ENCODE results near the gene TFPT. TPM values are rescaled to one million over a fixed set of nuclear protein-coding genes. Genes with fewer than 3 reads are reported as not detected.

TFPT gene
- total RNA-seq, 4 donors from 2014 or later: 9.8 to 25.8 (median 14.0) TPM

- Histone ChIP-seq H3K27me3 (no peaks in the 10 kb centered on the region), H3K4me3 (no peak overlapping the region), H3K36me3 (peaks cover 0 to 8% (median 4%) of the 10 kb centered on the region in 4 donors), H3K9me3 (no peaks in the 10 kb centered on the region), H3K4me1 (peaks cover 11 to 22% (median 19%) of the 10 kb centered on the region in 4 donors), H3K27ac (no peak overlapping the region)
- intact Hi-C loops (cut with DNase I; ENCODE audit: low total_unique reads): no loop called here
- 68 to 83% methylated on average over 1 to 2 of the region's 2 CpGs for WGBS, 2 donors (ENCODE audit: low coverage in 1 of 2)
- no peak for DNase-seq
- in situ Hi-C loops (cut with MboI; ENCODE audit: low pct_ligation_motif_present in 1 of 4, low pct_unique_long_range_greater_than_20kb in 1 of 4, low sequenced_read_pairs in 3 of 4): no loop called here
- TF ChIP-seq EP300 (IDR thresholded peaks at IDR 0.05; ENCODE audit: low read depth) (no peak), POLR2AphosphoS5 (IDR thresholded peaks at IDR 0.05) (no peak), POLR2A (IDR thresholded peaks at IDR 0.05) (no peak), CTCF (IDR thresholded peaks at IDR 0.05) (no peak)
Measured at GRCh38 chr19:54133957-54134590, 18.6 kb upstream of the TFPT start.

- H3K9me3 ChIP-seq: no peaks in the 10 kb centered on the region
- intact Hi-C loops (cut with DNase I; ENCODE audit: low total_unique reads) (no loop called here), in situ Hi-C loops (cut with MboI; ENCODE audit: low pct_ligation_motif_present in 1 of 4, low pct_unique_long_range_greater_than_20kb in 1 of 4, low sequenced_read_pairs in 3 of 4) (no loop called here)
- no peak for TF ChIP-seq EP300 (IDR thresholded peaks at IDR 0.05; ENCODE audit: low read depth)
- TF ChIP-seq POLR2A (IDR thresholded peaks at IDR 0.05): no peak
- no peak for TF ChIP-seq CTCF (IDR thresholded peaks at IDR 0.05)
- no peak for TF ChIP-seq POLR2AphosphoS5 (IDR thresholded peaks at IDR 0.05)
- peaks cover 0 to 13% (median 6%) of the 10 kb centered on the region in 4 donors for H3K36me3 ChIP-seq
- no peaks in the 10 kb centered on the region for H3K27me3 ChIP-seq
- no peak overlapping the region for H3K4me3 ChIP-seq
- no peak for DNase-seq
- H3K27ac ChIP-seq: no peak overlapping the region
- WGBS, 2 donors (ENCODE audit: low coverage in 1 of 2): 59 to 77% methylated on average over 3 to 8 of the region's 10 CpGs
- peaks cover 6 to 16% (median 12%) of the 10 kb centered on the region in 4 donors for H3K4me1 ChIP-seq
Measured at GRCh38 chr19:54133312-54133956, 18.0 kb upstream of the TFPT start.

GRCh38 chr19:54129617-54129996 is 14.2 kb upstream of the TFPT start:
- Histone ChIP-seq H3K36me3 (peaks cover 0 to 47% (median 10%) of the 10 kb centered on the region in 4 donors), H3K9me3 (no peaks in the 10 kb centered on the region), H3K27ac (no peak overlapping the region), H3K4me3 (no peak overlapping the region), H3K4me1 (no peaks in the 10 kb centered on the region), H3K27me3 (no peaks in the 10 kb centered on the region)
- intact Hi-C loops (cut with DNase I; ENCODE audit: low total_unique reads) (no loop called here), in situ Hi-C loops (cut with MboI; ENCODE audit: low pct_ligation_motif_present in 1 of 4, low pct_unique_long_range_greater_than_20kb in 1 of 4, low sequenced_read_pairs in 3 of 4) (no loop called here)
- TF ChIP-seq POLR2A (IDR thresholded peaks at IDR 0.05): no peak
- no peak for TF ChIP-seq POLR2AphosphoS5 (IDR thresholded peaks at IDR 0.05)
- no peak for TF ChIP-seq EP300 (IDR thresholded peaks at IDR 0.05; ENCODE audit: low read depth)
- no peak for TF ChIP-seq CTCF (IDR thresholded peaks at IDR 0.05)
- 95% methylated on average over 20 of the region's 20 CpGs; no CpG with 5 or more reads in 1 of the 2 donors for WGBS, 2 donors (ENCODE audit: low coverage in 1 of 2)
- DNase-seq: no peak

- no peak overlapping the region for H3K4me3 ChIP-seq
- no peaks in the 10 kb centered on the region for H3K4me1 ChIP-seq
- intact Hi-C loops (cut with DNase I; ENCODE audit: low total_unique reads) (no loop called here), in situ Hi-C loops (cut with MboI; ENCODE audit: low pct_ligation_motif_present in 1 of 4, low pct_unique_long_range_greater_than_20kb in 1 of 4, low sequenced_read_pairs in 3 of 4) (no loop called here)
- WGBS, 2 donors (ENCODE audit: low coverage in 1 of 2): 96% methylated on average over 41 of the region's 41 CpGs; no CpG with 5 or more reads in 1 of the 2 donors
- H3K9me3 ChIP-seq: no peaks in the 10 kb centered on the region
- DNase-seq: no peak
- H3K36me3 ChIP-seq: peaks cover 0 to 53% (median 11%) of the 10 kb centered on the region in 4 donors
- H3K27me3 ChIP-seq: no peaks in the 10 kb centered on the region
- TF ChIP-seq POLR2A (IDR thresholded peaks at IDR 0.05) (no peak), POLR2AphosphoS5 (IDR thresholded peaks at IDR 0.05) (no peak), CTCF (IDR thresholded peaks at IDR 0.05) (no peak), EP300 (IDR thresholded peaks at IDR 0.05; ENCODE audit: low read depth) (no peak)
- no peak overlapping the region for H3K27ac ChIP-seq
Measured at GRCh38 chr19:54128796-54129616, 13.5 kb upstream of the TFPT start.

Measured in transverse colon (tissue), 4 donors.